Skeletal muscle satellite cell (primary cell): ENCODE measurements around the gene SLC8A2.

Experiments
- H3K27me3 ChIP-seq: 2 replicates; pipeline ENCODE4 v1.7.0; 2013; ENCODE audit warnings: low read length; ENCODE audit not compliant: control insufficient read depth, insufficient read depth
- H3K36me3 ChIP-seq: 2 replicates; pipeline ENCODE4 v1.7.0; 2013; ENCODE audit warnings: mild to moderate bottlenecking, control low read depth, low read length; ENCODE audit not compliant: insufficient read depth
- H3K4me1 ChIP-seq: 2 replicates; pipeline ENCODE4 v1.7.0; 2013; ENCODE audit warnings: low read length; ENCODE audit not compliant: control insufficient read depth, insufficient read depth
- H3K4me2 ChIP-seq: 2 replicates; pipeline ENCODE4 v1.7.0; 2013; ENCODE audit warnings: mild to moderate bottlenecking, low read length
- H3K4me3 ChIP-seq: 2 replicates; pipeline ENCODE4 v1.7.0; 2013; ENCODE audit warnings: low read length
- H3K9ac ChIP-seq: 2 replicates; pipeline ENCODE4 v1.7.0; 2013; ENCODE audit warnings: mild to moderate bottlenecking, low read depth, low read length, moderate library complexity
- H3K9me3 ChIP-seq: replicated peaks from 2 replicates; pipeline ENCODE4 v1.7.0; 2013; ENCODE audit warnings: mild to moderate bottlenecking, control low read depth, low read length

SLC8A2 gene

DNA sequence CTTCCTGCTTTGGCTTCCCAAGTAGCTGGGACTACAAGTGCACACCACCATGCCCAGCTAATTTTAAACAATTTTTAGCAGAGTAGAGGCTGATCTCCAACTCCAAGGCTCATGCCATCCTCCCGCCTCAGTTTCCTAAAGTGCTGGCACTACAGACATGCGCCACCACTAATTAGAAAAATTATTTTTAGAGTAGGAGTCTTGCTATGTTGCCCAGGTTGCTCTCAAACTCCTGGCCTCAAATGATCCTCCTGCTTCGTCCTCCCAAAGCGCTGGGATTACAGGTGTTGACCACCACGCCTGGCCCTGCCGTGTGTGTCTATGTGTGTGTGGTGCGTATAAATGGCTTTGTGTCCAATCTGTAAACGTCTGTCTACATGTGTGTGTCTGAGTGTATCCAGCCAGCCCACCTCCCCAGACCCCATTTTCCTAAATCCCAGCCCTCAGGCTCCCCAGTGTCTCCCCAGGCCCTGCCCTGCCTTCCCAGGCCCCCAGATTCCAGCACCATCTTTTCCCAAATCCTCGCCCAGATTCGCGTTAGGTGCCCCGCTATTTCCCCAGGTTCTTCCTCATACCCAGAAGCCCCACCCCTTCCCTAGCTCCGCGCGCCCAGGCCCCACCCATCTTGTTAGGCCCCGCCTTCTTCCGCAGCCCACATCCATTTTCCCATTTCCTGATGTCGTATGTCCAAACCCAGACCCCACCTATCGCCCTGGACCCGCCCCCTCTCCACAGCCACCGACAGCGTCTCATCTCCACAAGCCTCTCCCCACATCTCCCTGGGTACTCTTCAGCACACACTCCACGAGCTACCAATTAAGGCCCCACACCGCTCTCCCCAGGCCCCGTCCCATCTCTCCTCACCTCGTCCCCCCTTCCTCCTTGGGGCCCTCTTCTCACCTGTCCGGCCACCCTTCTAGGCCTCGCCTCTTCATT, 24.9 kb downstream of the SLC8A2 start:
- Histone ChIP-seq H3K36me3 (no peaks in the 10 kb centered on the region), H3K4me1 (peaks cover 9% of the 10 kb centered on the region), H3K9me3 (no peaks in the 10 kb centered on the region), H3K4me2 (peak overlapping the region; percentile 15), H3K9ac (no peak overlapping the region), H3K4me3 (no peak overlapping the region), H3K27me3 (peaks cover 83% of the 10 kb centered on the region)

DNA sequence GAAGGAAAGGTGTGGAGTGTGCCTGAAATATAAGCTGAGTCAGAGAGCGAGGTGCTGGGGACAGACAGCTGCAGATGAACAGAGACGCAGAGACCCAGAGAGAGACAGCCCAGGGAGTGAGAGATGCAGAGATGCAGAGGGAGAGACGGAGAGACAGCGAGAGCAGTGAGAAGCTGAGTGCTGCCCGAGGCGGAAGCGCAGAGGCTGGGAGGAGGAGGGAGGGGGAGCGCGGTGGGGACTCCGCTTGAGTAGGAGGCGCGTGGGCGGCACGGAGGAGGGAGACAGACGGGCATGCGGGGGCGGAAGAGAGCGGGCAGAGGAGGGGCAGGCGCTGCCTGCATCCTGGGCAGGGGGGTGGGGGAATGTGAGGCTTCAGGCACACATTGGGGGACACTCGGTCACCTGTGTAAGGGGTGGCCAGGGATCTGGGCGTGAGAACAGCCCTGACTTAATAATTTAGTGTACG, 25.7 kb downstream of the SLC8A2 start:
- no peak overlapping the region for H3K4me3 ChIP-seq
- no peak overlapping the region for H3K9ac ChIP-seq
- no peaks in the 10 kb centered on the region for H3K36me3 ChIP-seq
- H3K9me3 ChIP-seq = no peaks in the 10 kb centered on the region
- H3K4me1 ChIP-seq = peaks cover 9% of the 10 kb centered on the region
- H3K4me2 ChIP-seq = peak overlapping the region; percentile 38
- peaks cover 81% of the 10 kb centered on the region for H3K27me3 ChIP-seq

DNA sequence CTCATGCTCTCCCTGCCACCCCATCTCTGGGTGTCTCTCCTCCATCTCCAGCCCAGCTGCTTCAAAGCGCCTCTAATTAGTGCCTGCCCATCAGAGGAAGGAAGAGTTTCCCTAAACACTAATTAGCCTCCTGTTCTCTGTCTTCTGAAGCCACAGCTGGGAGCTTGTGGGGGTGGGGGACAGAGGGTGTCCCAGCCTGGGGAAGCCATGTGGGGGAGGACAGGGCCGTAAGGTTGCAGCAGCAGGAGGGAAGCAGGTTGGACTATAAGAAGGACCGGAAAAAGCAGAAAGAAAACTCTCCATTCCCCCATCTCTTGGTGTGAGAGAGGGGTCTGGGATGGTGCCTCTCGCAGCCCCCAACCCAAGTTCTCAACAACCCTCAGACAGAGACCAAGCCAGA, 26.2 kb downstream of the SLC8A2 start:
- H3K9ac ChIP-seq = no peak overlapping the region
- peaks cover 9% of the 10 kb centered on the region for H3K4me1 ChIP-seq
- peaks cover 84% of the 10 kb centered on the region for H3K27me3 ChIP-seq

DNA sequence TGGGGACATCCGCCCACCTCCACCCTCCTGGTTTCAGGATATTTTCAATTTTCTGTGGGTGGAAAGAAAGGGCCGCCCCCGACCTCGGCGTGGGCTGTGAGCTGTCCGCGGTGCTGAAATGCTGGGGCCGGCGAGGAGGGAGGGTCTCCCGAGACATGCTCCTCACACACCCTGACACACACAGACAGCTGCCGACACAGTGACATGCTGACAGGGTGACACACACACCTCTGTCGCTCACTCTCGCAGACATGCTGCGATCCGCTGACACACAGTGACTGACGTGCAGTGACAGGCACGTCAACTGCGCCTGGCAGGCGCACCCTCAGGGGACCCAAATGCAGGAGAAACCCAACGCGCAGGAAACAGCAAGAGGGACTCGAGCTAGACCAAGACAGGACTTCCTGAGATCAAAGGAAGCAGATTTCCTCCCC, 27.3 kb downstream of the SLC8A2 start:
- no peak overlapping the region for H3K4me3 ChIP-seq
- H3K9me3 ChIP-seq = no peaks in the 10 kb centered on the region

More for the DNA sequence above, 26.2 kb downstream of the SLC8A2 start:
- Histone ChIP-seq H3K4me3 (no peak overlapping the region), H3K4me2 (peak overlapping the region; percentile 38), H3K9me3 (no peaks in the 10 kb centered on the region), H3K36me3 (no peaks in the 10 kb centered on the region)

DNA sequence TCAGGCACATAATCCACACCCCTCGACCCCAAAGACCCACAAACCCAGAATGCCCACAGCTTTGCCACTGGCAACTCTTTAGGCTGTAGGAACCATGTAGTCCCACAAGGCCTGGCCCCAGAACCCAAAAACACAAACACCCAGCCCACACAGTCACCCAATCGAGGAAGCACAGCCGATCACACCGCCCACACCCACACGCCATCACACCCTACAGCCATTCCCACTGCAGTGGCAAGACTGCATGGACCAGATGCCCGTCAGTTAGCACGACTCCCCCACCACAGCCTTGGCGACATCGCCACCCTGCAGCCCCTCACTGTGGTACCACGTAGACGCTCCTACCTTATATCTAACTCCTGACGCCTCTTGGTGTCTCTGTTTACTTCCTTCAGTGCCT, 28.4 kb downstream of the SLC8A2 start:
- H3K27me3 ChIP-seq = peaks cover 66% of the 10 kb centered on the region
- H3K9ac ChIP-seq = no peak overlapping the region
- peaks cover 9% of the 10 kb centered on the region for H3K4me1 ChIP-seq
- no peaks in the 10 kb centered on the region for H3K36me3 ChIP-seq
- H3K9me3 ChIP-seq = no peaks in the 10 kb centered on the region
- H3K4me3 ChIP-seq = no peak overlapping the region
- H3K4me2 ChIP-seq = no peak overlapping the region

More for the DNA sequence above, 27.3 kb downstream of the SLC8A2 start:
- no peak overlapping the region for H3K9ac ChIP-seq
- peaks cover 9% of the 10 kb centered on the region for H3K4me1 ChIP-seq
- H3K36me3 ChIP-seq = no peaks in the 10 kb centered on the region
- H3K4me2 ChIP-seq = no peak overlapping the region
- H3K27me3 ChIP-seq = peaks cover 77% of the 10 kb centered on the region

DNA sequence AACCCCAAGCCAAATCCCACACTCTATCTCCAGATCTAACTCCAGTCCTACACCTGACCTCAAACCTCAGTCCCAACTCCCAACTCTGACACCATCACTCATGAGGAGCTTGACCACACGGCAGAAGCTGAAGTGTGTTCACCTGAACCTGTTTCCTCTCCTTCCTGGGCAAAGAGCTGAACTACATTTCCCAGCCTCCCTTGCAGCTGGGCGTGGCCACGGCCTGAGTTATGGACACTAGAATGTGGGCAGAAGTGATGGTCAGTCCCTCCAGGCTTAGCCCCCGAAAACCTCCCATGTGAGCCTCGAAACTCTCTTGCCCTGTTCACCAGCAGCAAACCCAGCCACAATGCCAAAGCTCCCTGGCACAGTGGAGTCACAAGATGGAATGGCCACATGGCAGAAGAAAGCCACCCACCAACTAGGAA, 32.9 kb downstream of the SLC8A2 start:
- peaks cover 33% of the 10 kb centered on the region for H3K27me3 ChIP-seq

DNA sequence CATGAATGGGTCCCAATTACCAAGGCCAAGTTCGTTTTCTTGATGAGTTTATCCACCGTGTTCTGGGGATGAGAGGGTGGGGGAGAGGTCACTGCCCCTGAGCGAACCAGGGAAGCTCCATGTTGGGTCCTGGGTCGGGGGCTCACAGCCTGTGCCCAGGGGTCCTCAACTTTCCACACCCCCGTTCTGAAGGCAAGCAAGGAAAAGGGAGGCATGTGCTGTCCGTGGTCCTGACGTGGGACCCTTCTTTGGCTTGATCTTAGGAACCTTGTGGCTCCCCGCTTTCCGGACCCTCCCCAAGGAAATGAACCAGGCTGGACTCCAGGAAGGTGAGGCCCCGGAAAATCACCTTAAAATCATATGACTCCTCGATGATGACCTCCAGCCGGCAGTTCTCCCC, 34.2 kb downstream of the SLC8A2 start:
- Histone ChIP-seq H3K9me3 (no peaks in the 10 kb centered on the region), H3K36me3 (no peaks in the 10 kb centered on the region), H3K4me3 (no peak overlapping the region), H3K9ac (no peak overlapping the region), H3K4me1 (no peaks in the 10 kb centered on the region), H3K27me3 (peaks cover 23% of the 10 kb centered on the region), H3K4me2 (no peak overlapping the region)

More for the DNA sequence above, 32.9 kb downstream of the SLC8A2 start:
- Histone ChIP-seq H3K9ac (no peak overlapping the region), H3K4me1 (no peaks in the 10 kb centered on the region), H3K9me3 (no peaks in the 10 kb centered on the region), H3K4me2 (no peak overlapping the region), H3K4me3 (no peak overlapping the region), H3K36me3 (no peaks in the 10 kb centered on the region)

DNA sequence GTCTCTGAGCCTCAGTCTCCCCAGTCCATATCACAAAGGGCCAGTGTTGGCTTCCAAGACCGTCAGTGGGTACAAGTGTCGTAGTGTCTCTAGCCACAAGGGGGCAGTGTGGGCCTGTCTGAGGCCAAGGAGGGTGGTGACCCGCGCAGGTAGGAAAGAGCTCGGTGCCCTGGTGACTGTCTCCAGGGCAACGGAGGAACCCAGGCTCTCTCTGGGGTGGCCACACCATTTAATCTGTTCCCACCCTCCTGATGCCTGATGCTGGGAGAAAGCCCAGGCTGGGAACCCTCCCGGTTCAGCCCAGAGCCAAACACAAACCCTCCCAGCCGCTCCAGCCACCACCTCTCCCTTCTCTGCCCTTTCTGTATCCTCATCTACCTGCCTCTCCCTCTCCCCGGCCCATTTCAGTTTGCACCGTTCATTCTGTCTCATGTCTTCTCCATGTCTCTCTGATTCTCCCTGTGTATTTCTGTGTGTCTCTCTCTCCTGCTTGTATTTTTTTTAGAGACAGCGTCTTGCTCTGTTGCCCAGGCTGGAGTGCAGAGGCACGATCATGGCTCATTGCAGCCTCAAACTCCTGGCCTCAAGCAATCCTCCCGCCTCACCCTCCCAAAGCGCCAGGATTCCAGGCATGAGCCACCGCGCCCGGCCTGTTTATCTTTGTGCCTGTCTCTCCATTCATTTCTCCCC, 34.8 kb downstream of the SLC8A2 start:
- H3K4me1 ChIP-seq = no peaks in the 10 kb centered on the region
- no peaks in the 10 kb centered on the region for H3K36me3 ChIP-seq
- H3K9me3 ChIP-seq = no peaks in the 10 kb centered on the region
- no peak overlapping the region for H3K9ac ChIP-seq
- H3K27me3 ChIP-seq = peaks cover 17% of the 10 kb centered on the region
- H3K4me2 ChIP-seq = no peak overlapping the region
- H3K4me3 ChIP-seq = no peak overlapping the region

DNA sequence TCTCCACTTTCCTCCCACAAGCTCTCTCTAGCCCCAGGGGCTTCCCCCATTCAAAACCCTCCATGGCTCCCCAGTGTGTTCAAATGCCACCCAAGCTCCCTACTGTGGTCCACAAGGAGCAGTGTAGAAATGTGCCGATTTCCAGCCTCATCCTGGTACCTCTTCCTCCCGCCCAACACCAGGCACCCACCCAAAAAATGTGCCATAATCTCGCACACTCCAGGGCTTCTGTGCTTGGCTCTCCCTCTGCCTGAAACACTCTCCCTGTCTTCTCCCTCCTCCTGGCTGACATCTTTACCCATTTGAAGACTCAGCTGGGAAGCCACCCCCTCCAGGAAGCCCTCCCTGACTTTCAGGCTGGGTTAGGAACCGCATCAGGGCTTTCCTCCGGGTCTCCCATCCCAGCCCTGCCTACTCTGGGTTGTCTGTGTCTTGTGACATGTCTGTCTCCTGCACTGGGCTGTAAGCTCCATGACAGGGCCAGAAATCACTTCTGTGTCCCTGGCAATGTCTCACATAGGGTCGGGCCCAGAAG, 35.7 kb downstream of the SLC8A2 start:
- H3K4me3 ChIP-seq = no peak overlapping the region
- no peak overlapping the region for H3K4me2 ChIP-seq
- no peak overlapping the region for H3K9ac ChIP-seq

DNA sequence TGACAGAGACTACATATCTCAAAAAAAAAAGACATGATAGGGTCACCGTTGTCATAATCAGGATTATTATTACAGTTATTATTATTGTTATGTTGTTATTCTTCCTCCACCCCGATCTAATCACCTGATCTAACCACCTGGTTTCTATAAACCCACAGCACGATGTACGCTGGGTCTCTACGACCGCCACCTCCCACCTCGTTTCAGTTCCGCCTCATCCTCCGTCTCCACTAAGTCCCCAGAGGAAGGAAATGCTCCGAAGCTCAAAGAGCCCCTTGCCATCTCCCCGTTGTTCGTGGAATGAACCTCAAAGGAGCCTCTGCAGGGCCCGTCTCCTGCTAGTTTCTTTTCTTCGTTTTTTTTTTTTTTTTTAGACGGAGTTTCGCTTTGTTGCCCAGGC, 36.5 kb downstream of the SLC8A2 start:
- Histone ChIP-seq H3K9ac (no peak overlapping the region), H3K4me2 (no peak overlapping the region), H3K27me3 (peaks cover 14% of the 10 kb centered on the region), H3K4me3 (no peak overlapping the region), H3K9me3 (no peaks in the 10 kb centered on the region), H3K4me1 (peaks cover 4% of the 10 kb centered on the region), H3K36me3 (no peaks in the 10 kb centered on the region)

More for the DNA sequence above, 35.7 kb downstream of the SLC8A2 start:
- H3K4me1 ChIP-seq = no peaks in the 10 kb centered on the region
- peaks cover 12% of the 10 kb centered on the region for H3K27me3 ChIP-seq
- H3K36me3 ChIP-seq = no peaks in the 10 kb centered on the region
- no peaks in the 10 kb centered on the region for H3K9me3 ChIP-seq

DNA sequence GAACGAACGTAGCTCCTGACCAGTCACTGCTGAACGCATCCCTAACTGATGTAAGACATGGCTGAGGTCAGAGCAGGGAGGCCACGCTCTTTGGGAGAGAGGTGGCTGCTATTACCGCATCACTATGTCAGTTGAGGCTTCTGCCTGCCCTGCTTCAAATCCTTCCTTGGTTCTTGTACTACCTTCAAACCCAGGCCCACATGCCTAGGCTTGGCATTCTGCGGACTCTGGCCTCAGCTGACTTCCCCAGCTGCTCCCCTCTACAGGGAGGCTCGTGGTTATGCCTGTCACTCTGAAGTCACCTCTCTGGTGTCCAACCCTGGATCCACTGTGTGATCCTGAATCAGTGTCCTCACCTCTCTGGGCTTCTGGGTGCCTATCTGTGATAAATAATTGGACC, 37.6 kb downstream of the SLC8A2 start:
- H3K4me3 ChIP-seq = no peak overlapping the region
- no peaks in the 10 kb centered on the region for H3K9me3 ChIP-seq
- no peak overlapping the region for H3K4me2 ChIP-seq
- peaks cover 14% of the 10 kb centered on the region for H3K27me3 ChIP-seq
- H3K36me3 ChIP-seq = no peaks in the 10 kb centered on the region
- H3K4me1 ChIP-seq = peaks cover 6% of the 10 kb centered on the region
- H3K9ac ChIP-seq = no peak overlapping the region
